GM12872 (cell line): ENCODE data around the gene MAGI1.

ENCODE experiments used
- CTCF ChIP-seq: IDR thresholded peaks from 3 replicates; pipeline ENCODE4 v1.5.1; 2011; ENCODE audit warnings: low read depth, mild to moderate bottlenecking, low read length, moderate library complexity; ENCODE audit not compliant: insufficient read depth

The MAGI1 gene

GRCh38 chr3:65647369-65647768 is 391.3 kb downstream of the MAGI1 start:
- no peak for TF ChIP-seq CTCF

GRCh38 chr3:65642883-65643282 is 395.8 kb downstream of the MAGI1 start:
- TF ChIP-seq CTCF: no peak

- no peak for TF ChIP-seq CTCF
Observed at GRCh38 chr3:65641777-65642176, 396.9 kb downstream of the MAGI1 start.

GRCh38 chr3:65641045-65641444 is 397.7 kb downstream of the MAGI1 start:
- no peak for TF ChIP-seq CTCF

- no peak for TF ChIP-seq CTCF
Observed at GRCh38 chr3:65639444-65639843, 399.3 kb downstream of the MAGI1 start.

GRCh38 chr3:65638301-65638700 is 400.4 kb downstream of the MAGI1 start:
- no peak for TF ChIP-seq CTCF

GRCh38 chr3:65636326-65636725 is 402.4 kb downstream of the MAGI1 start:
- TF ChIP-seq CTCF: no peak

GRCh38 chr3:65635657-65636056 is 403.1 kb downstream of the MAGI1 start:
- TF ChIP-seq CTCF: no peak
